Gastrocnemius medialis (tissue), 4 donors: ENCODE results near the gene OR2M5.

Experiments used
- CTCF ChIP-seq, 5 experiments: fragments of 450-650 bp in 3 of 5; fragments of 200-600 bp in 2 of 5; sonication (generic) in 2 of 5; IDR thresholded peaks in 4 of 5; conservative IDR thresholded peaks in 1 of 5; 1 replicate in 4 of 5; 2 replicates in 1 of 5; pipeline ENCODE4 v1.5.1; 2016 to 2019; ENCODE audit warnings: antibody characterized with exemption in 5 of 5, mild to moderate bottlenecking in 3 of 5, moderate library complexity in 3 of 5
- POLR2A ChIP-seq, 2 donors: fragments of 450-650 bp; IDR thresholded peaks; one replicate each; pipeline ENCODE4 v1.6.1; 2017; ENCODE audit warnings: antibody characterized with exemption in 2 of 2, mild to moderate bottlenecking in 2 of 2, moderate library complexity in 2 of 2

GRCh38 chr1:248136811-248137210 is 8.1 kb upstream of the OR2M5 start:
- no peak for TF ChIP-seq CTCF (IDR thresholded peaks at IDR 0.05 in 4 of 5, conservative IDR thresholded peaks at IDR 0.05 in 1 of 5)
- TF ChIP-seq POLR2A (IDR thresholded peaks at IDR 0.05), result no peak
